A375 (cell line): ENCODE results near the gene NUP205. TPM values are rescaled to one million over a fixed set of nuclear protein-coding genes. Genes with fewer than 3 reads are reported as not detected.

Experiments
- small RNA-seq: library from RNA; depleted of rRNA; stranded (forward); fragments of <200 nt; gene quantifications from one replicate; pipeline ENCODE3, GENCODE V24; 2014
- total RNA-seq: library from RNA; depleted of rRNA; stranded (reverse); fragments of >200 nt; shearing (Covaris generic); gene quantifications from 2 replicates; pipeline ENCODE4 v1.2.3, GENCODE V29; 2014; rRNA removed

NUP205 gene
- 72.2 and 72.9 TPM in 2 replicates for total RNA-seq

DNA sequence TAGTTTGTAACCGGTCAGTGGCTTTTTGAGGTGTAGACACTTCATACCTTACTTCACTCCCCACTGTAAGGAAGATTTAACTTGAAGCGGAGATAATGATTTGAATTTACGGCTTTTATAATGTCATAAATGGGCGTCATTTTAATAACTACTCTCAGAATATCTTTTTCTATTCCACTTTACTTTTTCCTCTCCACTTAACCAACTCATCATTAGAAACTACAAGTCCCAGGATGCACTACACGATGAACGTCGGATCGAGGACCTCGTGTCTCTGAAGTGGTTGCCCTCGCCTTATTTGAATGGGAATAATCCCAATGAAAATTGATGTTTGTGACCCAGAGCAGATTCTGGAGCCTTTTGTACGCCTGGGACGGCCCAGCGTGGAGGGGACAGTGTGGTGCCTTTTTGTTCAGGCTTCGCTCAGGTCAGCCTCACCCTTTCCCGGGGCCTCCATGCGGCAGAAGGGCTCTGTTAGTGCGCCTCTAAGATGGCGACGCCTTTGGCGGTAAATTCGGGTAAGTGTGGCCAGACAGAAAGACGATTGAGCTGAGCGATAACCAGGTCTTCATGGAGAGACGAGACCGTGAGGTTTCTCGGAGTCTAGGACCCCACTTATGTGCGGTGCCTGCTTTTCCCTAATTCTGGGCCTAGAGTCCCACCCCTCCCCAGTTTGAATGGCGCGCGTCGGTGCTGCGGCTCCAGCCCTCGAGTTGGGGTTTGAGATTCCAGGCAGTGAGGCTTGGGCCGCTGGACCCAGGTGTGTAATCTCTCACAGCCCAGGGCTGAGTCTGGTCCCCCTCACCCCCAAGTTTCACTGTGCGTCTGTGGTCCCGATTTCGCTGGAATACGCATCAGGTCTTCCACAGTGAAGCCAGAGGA is at the start of gene NUP205:
Gene NUP205 (plus strand): TSS at position 463 of the 882 bp plus-strand sequence. CDS start 28 bp downstream, at position 491.

GRCh38 chr7:135509839-135510591 is 47.7 kb upstream of the NUP205 start, which contains the start of gene CNOT4:
Gene CNOT4 (minus strand): TSS chr7:135510102. CDS start chr7:135438331, 71,771 bp downstream.

GRCh38 chr7:135662373-135663114 is 104.8 kb downstream of the NUP205 start, which contains the start of gene STMP1:
Gene STMP1 (plus strand): TSS chr7:135662514.

Small RNA genes within 50 kb of the gene (small RNA-seq; reads per million reads assigned to genes)
- not detected for gene RNU6-1154P

Other genes starting within 250 kb of the NUP205 start
- 13.2 and 14.2 TPM in 2 replicates for gene CNOT4, start 47.8 kb upstream of the NUP205 start, total RNA-seq
- 4.7 and 7.0 TPM in 2 replicates for gene STMP1, start 104.6 kb downstream of the NUP205 start, total RNA-seq
- gene SLC13A4, start 170.3 kb downstream of the NUP205 start, total RNA-seq: not detected in 2 replicates
- gene FAM180A, start 190.9 kb downstream of the NUP205 start, total RNA-seq: not detected in 2 replicates